ENCODE results near the gene PPP3R2. TPM values are rescaled to one million over a fixed set of nuclear protein-coding genes. Genes with fewer than 3 reads are reported as not detected.

Gene PPP3R2
- total RNA-seq, 1 experiment from 2014 or later, result not detected

DNA sequence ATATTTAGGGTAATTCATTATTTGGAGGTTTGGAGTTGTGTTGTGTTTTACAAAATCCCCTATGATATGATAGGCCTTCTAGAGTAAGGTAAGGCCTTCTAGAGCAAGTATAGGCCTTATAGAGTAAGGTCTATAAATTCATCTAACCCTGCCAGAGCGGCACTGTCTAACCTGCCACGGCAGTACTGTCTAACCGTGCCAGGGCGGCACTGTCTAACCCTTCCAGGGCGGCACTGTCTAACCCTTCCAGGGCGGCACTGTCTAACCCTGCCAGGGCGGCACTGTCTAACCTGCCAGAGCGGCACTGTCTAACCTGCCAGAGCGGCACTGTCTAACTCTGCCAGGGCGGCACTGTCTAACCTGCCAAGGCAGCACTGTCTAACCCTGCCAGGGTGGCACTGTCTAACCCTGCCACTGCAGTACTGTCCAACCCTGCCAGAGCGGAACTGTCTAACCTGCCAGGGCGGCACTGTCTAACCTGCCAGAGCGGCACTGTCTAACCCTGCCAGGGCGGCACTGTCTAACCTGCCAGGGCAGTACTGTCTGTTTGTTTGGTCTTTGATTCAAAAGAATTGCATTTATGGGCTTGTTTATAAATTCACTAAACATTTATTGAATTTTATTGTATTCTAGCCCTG lies 51.6 kb downstream of the PPP3R2 start:
- POLR2A ChIA-PET, result no interaction called here
- no peak overlapping the region for H3K4me3 Mint-ChIP-seq
- CTCF ChIA-PET, result no interaction called here
- H3K4me1 Mint-ChIP-seq, result peaks cover 3% of the 10 kb centered on the region; the same call in 1 of the 2 replicates
- DNase-seq (ENCODE audit: low spot score) (no peak), ATAC-seq (no peak)
- TF ChIP-seq, protein P1, sequence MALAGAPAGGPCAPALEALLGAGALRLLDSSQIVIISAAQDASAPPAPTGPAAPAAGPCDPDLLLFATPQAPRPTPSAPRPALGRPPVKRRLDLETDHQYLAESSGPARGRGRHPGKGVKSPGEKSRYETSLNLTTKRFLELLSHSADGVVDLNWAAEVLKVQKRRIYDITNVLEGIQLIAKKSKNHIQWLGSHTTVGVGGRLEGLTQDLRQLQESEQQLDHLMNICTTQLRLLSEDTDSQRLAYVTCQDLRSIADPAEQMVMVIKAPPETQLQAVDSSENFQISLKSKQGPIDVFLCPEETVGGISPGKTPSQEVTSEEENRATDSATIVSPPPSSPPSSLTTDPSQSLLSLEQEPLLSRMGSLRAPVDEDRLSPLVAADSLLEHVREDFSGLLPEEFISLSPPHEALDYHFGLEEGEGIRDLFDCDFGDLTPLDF (CRISPR knock-in tag; IDR thresholded peaks at IDR 0.05), result no peak
- TF ChIP-seq, protein P2, sequence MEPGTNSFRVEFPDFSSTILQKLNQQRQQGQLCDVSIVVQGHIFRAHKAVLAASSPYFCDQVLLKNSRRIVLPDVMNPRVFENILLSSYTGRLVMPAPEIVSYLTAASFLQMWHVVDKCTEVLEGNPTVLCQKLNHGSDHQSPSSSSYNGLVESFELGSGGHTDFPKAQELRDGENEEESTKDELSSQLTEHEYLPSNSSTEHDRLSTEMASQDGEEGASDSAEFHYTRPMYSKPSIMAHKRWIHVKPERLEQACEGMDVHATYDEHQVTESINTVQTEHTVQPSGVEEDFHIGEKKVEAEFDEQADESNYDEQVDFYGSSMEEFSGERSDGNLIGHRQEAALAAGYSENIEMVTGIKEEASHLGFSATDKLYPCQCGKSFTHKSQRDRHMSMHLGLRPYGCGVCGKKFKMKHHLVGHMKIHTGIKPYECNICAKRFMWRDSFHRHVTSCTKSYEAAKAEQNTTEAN (CRISPR knock-in tag; IDR thresholded peaks at IDR 0.05), result no peak
- TF ChIP-seq, protein P3, sequence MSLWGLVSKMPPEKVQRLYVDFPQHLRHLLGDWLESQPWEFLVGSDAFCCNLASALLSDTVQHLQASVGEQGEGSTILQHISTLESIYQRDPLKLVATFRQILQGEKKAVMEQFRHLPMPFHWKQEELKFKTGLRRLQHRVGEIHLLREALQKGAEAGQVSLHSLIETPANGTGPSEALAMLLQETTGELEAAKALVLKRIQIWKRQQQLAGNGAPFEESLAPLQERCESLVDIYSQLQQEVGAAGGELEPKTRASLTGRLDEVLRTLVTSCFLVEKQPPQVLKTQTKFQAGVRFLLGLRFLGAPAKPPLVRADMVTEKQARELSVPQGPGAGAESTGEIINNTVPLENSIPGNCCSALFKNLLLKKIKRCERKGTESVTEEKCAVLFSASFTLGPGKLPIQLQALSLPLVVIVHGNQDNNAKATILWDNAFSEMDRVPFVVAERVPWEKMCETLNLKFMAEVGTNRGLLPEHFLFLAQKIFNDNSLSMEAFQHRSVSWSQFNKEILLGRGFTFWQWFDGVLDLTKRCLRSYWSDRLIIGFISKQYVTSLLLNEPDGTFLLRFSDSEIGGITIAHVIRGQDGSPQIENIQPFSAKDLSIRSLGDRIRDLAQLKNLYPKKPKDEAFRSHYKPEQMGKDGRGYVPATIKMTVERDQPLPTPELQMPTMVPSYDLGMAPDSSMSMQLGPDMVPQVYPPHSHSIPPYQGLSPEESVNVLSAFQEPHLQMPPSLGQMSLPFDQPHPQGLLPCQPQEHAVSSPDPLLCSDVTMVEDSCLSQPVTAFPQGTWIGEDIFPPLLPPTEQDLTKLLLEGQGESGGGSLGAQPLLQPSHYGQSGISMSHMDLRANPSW (CRISPR knock-in tag; conservative IDR thresholded peaks at IDR 0.05; ENCODE audit: low read depth), result no peak
- TF ChIP-seq, protein P4, sequence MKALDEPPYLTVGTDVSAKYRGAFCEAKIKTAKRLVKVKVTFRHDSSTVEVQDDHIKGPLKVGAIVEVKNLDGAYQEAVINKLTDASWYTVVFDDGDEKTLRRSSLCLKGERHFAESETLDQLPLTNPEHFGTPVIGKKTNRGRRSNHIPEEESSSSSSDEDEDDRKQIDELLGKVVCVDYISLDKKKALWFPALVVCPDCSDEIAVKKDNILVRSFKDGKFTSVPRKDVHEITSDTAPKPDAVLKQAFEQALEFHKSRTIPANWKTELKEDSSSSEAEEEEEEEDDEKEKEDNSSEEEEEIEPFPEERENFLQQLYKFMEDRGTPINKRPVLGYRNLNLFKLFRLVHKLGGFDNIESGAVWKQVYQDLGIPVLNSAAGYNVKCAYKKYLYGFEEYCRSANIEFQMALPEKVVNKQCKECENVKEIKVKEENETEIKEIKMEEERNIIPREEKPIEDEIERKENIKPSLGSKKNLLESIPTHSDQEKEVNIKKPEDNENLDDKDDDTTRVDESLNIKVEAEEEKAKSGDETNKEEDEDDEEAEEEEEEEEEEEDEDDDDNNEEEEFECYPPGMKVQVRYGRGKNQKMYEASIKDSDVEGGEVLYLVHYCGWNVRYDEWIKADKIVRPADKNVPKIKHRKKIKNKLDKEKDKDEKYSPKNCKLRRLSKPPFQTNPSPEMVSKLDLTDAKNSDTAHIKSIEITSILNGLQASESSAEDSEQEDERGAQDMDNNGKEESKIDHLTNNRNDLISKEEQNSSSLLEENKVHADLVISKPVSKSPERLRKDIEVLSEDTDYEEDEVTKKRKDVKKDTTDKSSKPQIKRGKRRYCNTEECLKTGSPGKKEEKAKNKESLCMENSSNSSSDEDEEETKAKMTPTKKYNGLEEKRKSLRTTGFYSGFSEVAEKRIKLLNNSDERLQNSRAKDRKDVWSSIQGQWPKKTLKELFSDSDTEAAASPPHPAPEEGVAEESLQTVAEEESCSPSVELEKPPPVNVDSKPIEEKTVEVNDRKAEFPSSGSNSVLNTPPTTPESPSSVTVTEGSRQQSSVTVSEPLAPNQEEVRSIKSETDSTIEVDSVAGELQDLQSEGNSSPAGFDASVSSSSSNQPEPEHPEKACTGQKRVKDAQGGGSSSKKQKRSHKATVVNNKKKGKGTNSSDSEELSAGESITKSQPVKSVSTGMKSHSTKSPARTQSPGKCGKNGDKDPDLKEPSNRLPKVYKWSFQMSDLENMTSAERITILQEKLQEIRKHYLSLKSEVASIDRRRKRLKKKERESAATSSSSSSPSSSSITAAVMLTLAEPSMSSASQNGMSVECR (CRISPR knock-in tag; IDR thresholded peaks at IDR 0.05; ENCODE audit: borderline replicate concordance), result no peak
- TF ChIP-seq, protein P5, sequence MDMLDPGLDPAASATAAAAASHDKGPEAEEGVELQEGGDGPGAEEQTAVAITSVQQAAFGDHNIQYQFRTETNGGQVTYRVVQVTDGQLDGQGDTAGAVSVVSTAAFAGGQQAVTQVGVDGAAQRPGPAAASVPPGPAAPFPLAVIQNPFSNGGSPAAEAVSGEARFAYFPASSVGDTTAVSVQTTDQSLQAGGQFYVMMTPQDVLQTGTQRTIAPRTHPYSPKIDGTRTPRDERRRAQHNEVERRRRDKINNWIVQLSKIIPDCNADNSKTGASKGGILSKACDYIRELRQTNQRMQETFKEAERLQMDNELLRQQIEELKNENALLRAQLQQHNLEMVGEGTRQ (CRISPR knock-in tag; IDR thresholded peaks at IDR 0.05), result no peak
- TF ChIP-seq NR2C2 (CRISPR knock-in tag; IDR thresholded peaks at IDR 0.05) (no peak), RORB (CRISPR knock-in tag; IDR thresholded peaks at IDR 0.05) (no peak), JAZF1 (CRISPR knock-in tag; IDR thresholded peaks at IDR 0.05) (no peak)
- TF ChIP-seq, protein P6, sequence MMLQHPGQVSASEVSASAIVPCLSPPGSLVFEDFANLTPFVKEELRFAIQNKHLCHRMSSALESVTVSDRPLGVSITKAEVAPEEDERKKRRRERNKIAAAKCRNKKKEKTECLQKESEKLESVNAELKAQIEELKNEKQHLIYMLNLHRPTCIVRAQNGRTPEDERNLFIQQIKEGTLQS (CRISPR knock-in tag; conservative IDR thresholded peaks at IDR 0.05), result no peak
- TF ChIP-seq, protein P7, sequence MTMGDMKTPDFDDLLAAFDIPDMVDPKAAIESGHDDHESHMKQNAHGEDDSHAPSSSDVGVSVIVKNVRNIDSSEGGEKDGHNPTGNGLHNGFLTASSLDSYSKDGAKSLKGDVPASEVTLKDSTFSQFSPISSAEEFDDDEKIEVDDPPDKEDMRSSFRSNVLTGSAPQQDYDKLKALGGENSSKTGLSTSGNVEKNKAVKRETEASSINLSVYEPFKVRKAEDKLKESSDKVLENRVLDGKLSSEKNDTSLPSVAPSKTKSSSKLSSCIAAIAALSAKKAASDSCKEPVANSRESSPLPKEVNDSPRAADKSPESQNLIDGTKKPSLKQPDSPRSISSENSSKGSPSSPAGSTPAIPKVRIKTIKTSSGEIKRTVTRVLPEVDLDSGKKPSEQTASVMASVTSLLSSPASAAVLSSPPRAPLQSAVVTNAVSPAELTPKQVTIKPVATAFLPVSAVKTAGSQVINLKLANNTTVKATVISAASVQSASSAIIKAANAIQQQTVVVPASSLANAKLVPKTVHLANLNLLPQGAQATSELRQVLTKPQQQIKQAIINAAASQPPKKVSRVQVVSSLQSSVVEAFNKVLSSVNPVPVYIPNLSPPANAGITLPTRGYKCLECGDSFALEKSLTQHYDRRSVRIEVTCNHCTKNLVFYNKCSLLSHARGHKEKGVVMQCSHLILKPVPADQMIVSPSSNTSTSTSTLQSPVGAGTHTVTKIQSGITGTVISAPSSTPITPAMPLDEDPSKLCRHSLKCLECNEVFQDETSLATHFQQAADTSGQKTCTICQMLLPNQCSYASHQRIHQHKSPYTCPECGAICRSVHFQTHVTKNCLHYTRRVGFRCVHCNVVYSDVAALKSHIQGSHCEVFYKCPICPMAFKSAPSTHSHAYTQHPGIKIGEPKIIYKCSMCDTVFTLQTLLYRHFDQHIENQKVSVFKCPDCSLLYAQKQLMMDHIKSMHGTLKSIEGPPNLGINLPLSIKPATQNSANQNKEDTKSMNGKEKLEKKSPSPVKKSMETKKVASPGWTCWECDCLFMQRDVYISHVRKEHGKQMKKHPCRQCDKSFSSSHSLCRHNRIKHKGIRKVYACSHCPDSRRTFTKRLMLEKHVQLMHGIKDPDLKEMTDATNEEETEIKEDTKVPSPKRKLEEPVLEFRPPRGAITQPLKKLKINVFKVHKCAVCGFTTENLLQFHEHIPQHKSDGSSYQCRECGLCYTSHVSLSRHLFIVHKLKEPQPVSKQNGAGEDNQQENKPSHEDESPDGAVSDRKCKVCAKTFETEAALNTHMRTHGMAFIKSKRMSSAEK (CRISPR knock-in tag; IDR thresholded peaks at IDR 0.05; ENCODE audit: borderline replicate concordance), result no peak
- H3K36me3 Mint-ChIP-seq, result peaks cover 39% of the 10 kb centered on the region
- no peaks in the 10 kb centered on the region for H3K27me3 Mint-ChIP-seq (ENCODE audit: low read depth)
- no peak overlapping the region for H3K27ac Mint-ChIP-seq
- H3K9me3 Mint-ChIP-seq, result no peaks in the 10 kb centered on the region

Other genes with a start within 250 kb of the PPP3R2 start
- 0.11 to 0.17 TPM (median 0.14 TPM) in 3 replicates for gene BAAT, start 210.0 kb downstream of the PPP3R2 start, total RNA-seq (2021)
- gene MRPL50, start 196.4 kb downstream of the PPP3R2 start, total RNA-seq (2021), result 16.6 to 19.6 TPM (median 17.0 TPM) in 3 replicates
- gene ZNF189, start 196.1 kb downstream of the PPP3R2 start, total RNA-seq (2021), result 10.1 to 10.4 TPM (median 10.3 TPM) in 3 replicates
- gene ALDOB, start 159.2 kb downstream of the PPP3R2 start, total RNA-seq (2021), result 0.85 to 1.5 TPM (median 0.94 TPM) in 3 replicates
- 46.5 to 52.6 TPM (median 51.8 TPM) in 3 replicates for gene RNF20, start 61.1 kb downstream of the PPP3R2 start, total RNA-seq (2021)
- 0.02 to 0.07 TPM in 2 of 3 replicates, not detected in the other for gene GRIN3A, start 143.7 kb upstream of the PPP3R2 start, total RNA-seq (2021)